K562 (cell line): Measurements from ENCODE around the gene EHBP1L1. TPM values are rescaled to one million over a fixed set of nuclear protein-coding genes. Genes with fewer than 3 reads are reported as not detected.

Source experiments
- ATAC-seq: fragments of 200-7000 bp; cut with Tn5 transposase; 3 replicates; pipeline ENCODE4 v1.9.1; 2020; ENCODE audit warnings: moderate library complexity
- BruUV-seq: library from RNA; stranded (reverse); fragments of 400-500 nt; replicated peaks from 2 replicates; lab custom pipeline; 2021; lab: Mats Ljungman, UMichigan
- CTCF ChIA-PET: fragments of 300-600 bp; formaldehyde crosslinking; extraction: SDS; loops from one replicate; lab custom pipeline; 2021; ENCODE audit warnings: low intra/inter-chr PET ratio; lab: Yijun Ruan, JAX
- POLR2A ChIA-PET: fragments of 300-600, 350-650 bp; sonication (Branson Sonifier 250); formaldehyde crosslinking; extraction: SDS; loops from one replicate; lab custom pipeline; 2021; ENCODE audit warnings: antibody characterized with exemption, inconsistent platforms; lab: Yijun Ruan, JAX
- DNase-seq, 4 experiments: peaks; one replicate each; pipeline versions ENCODE4 v3.0.0 to v3.0.0-alpha.2; 2011 to 2018; ENCODE audit warnings: low spot score in 3 of 4, mixed read lengths in 3 of 4; ENCODE audit errors: extremely low read depth in 1 of 4
- FAIRE-seq: peaks from 2 replicates; lab custom pipeline; 2011; peaks lifted over from hg19 to GRCh38; lab: Jason Lieb, UNC
- H2AFZ ChIP-seq: 2 replicates; pipeline ENCODE4 v1.6.0; 2011; ENCODE audit warnings: low read depth, low read length, control low read depth, inconsistent platforms
- H3K27ac ChIP-seq: fragments of 200-600 bp; 3 replicates; pipeline ENCODE4 v1.8.0; 2011; ENCODE audit warnings: low read depth, mild to moderate bottlenecking, control low read depth, inconsistent platforms, low read length, moderate library complexity, mixed read lengths; ENCODE audit errors: extremely low read depth
- H3K27me3 ChIP-seq, 2 experiments: fragments of 300-600 bp in 1 of 2; 2 replicates in 1 of 2; 3 replicates in 1 of 2; pipeline versions ENCODE4 v1.6.0 to v1.8.0; 2011; ENCODE audit warnings: inconsistent platforms in 2 of 2, low read length in 2 of 2, mild to moderate bottlenecking in 1 of 2, mixed read lengths in 1 of 2, moderate library complexity in 1 of 2; ENCODE audit not compliant: control insufficient read depth in 2 of 2, insufficient read depth in 2 of 2
- H3K36me3 ChIP-seq: fragments of 300-600 bp; 3 replicates; pipeline ENCODE4 v1.8.0; 2011; ENCODE audit warnings: mild to moderate bottlenecking, low read length, inconsistent platforms; ENCODE audit not compliant: control insufficient read depth, insufficient read depth
- H3K4me1 ChIP-seq, 2 experiments: fragments of 200-600 bp in 1 of 2; replicated peaks in 1 of 2; 2 replicates in 1 of 2; 3 replicates in 1 of 2; pipeline versions ENCODE4 v1.5.1 to v1.8.0; 2011; ENCODE audit warnings: inconsistent platforms in 2 of 2, low read length in 2 of 2, mild to moderate bottlenecking in 1 of 2, mixed read lengths in 1 of 2, moderate library complexity in 1 of 2; ENCODE audit not compliant: control insufficient read depth in 2 of 2, insufficient read depth in 2 of 2
- H3K4me2 ChIP-seq: 2 replicates; pipeline ENCODE4 v1.6.1; 2011; ENCODE audit warnings: low read length, control low read depth, inconsistent platforms, mixed read lengths; ENCODE audit not compliant: insufficient read depth
- H3K4me3 ChIP-seq: fragments of 200-600 bp; sonication (generic), shearing (Covaris generic); 2 replicates; pipeline ENCODE4 v1.5.1; 2016; ENCODE audit warnings: control low read depth, inconsistent platforms
- H3K79me2 ChIP-seq: fragments of 200-600 bp; 3 replicates; pipeline ENCODE4 v1.8.0; 2011; ENCODE audit warnings: low read length, inconsistent platforms; ENCODE audit not compliant: control insufficient read depth, insufficient read depth
- H3K9ac ChIP-seq, 2 experiments: 2 replicates each; pipeline versions ENCODE4 v1.6.0 to v1.6.1; 2011; ENCODE audit warnings: low read depth in 2 of 2, low read length in 2 of 2, control low read depth in 1 of 2, inconsistent platforms in 1 of 2, mild to moderate bottlenecking in 1 of 2, mixed read lengths in 1 of 2; ENCODE audit not compliant: insufficient read depth in 1 of 2
- H3K9me1 ChIP-seq: one replicate; pipeline ENCODE4 v1.6.0; 2011; ENCODE audit warnings: inconsistent platforms, mild to moderate bottlenecking, low read length, moderate library complexity; ENCODE audit not compliant: control insufficient read depth, insufficient read depth
- H3K9me3 ChIP-seq: replicated peaks from 2 replicates; pipeline ENCODE4 v1.5.1; 2011; ENCODE audit warnings: low read depth, low read length, inconsistent platforms; ENCODE audit not compliant: control insufficient read depth, insufficient read depth
- H4K20me1 ChIP-seq: replicated peaks from 2 replicates; pipeline ENCODE4 v1.6.1; 2011; ENCODE audit warnings: low read length, inconsistent platforms, mixed read lengths; ENCODE audit not compliant: control insufficient read depth, insufficient read depth
- WGBS: fragments of 100-300 bp; shearing (Covaris generic); methylation state at CpG from one replicate; pipeline ENCODE4 v1.1.6; 2016; ENCODE audit warnings: low coverage, mixed read lengths; ENCODE audit not compliant: insufficient coverage; ENCODE audit errors: missing lambda C conversion rate; 5-methylcytosine and 5-hydroxymethylcytosine counted together
- in situ Hi-C: fragments of 300-500 bp; cut with MboI; formaldehyde crosslinking; loops from 4 replicates; pipeline ENCODE4 v1.15.0; 2018; ENCODE audit warnings: inconsistent platforms, mixed read lengths
- intact Hi-C: fragments of 100-400 bp; cut with micrococcal nuclease; formaldehyde crosslinking; loops from 2 replicates; pipeline ENCODE4 v1.14.2; 2022
- polyA plus RNA-seq, 8 experiments: library from polyadenylated mRNA; depleted of rRNA in 4 of 8; stranded (reverse) in 5 of 8; unstranded in 3 of 8; fragments of >200 nt; fragmentation: Nextera tagmentation in 2 of 8; fragmentation: Illumina TruSeq in 1 of 8; extraction: Ambion mirVana in 2 of 8; extraction: Trizol in 1 of 8; gene quantifications; 2 replicates each; pipeline versions ENCODE4 v1.2.1 to v1.2.3, GENCODE V29; 2011 to 2014; ENCODE audit warnings: inconsistent platforms in 1 of 8, missing spikeins in 1 of 8
- total RNA-seq, 7 experiments: library from RNA; depleted of rRNA in 6 of 7; stranded (reverse); fragments of >200 nt in 6 of 7; fragmentation: Illumina TruSeq in 2 of 7; extraction: Trizol in 2 of 7; gene quantifications; 2 replicates each; pipeline versions ENCODE4 v1.2.1 to v1.2.3, GENCODE V29; 2011 to 2021; ENCODE audit warnings: low replicate concordance in 1 of 7
- TF ChIP-seq, protein P1 (sequence below): fragments of 450-650 bp; IDR thresholded peaks from 2 replicates; pipeline ENCODE4 v1.6.1; 2016; ENCODE audit warnings: low read depth

Gene EHBP1L1
- total and polyA plus RNA-seq, 9 of the 15 experiments (the other 6 are each of a cell fraction or from before 2014, with no cell fraction given): 0.03 to 87.1 (median 26.3) TPM

DNA sequence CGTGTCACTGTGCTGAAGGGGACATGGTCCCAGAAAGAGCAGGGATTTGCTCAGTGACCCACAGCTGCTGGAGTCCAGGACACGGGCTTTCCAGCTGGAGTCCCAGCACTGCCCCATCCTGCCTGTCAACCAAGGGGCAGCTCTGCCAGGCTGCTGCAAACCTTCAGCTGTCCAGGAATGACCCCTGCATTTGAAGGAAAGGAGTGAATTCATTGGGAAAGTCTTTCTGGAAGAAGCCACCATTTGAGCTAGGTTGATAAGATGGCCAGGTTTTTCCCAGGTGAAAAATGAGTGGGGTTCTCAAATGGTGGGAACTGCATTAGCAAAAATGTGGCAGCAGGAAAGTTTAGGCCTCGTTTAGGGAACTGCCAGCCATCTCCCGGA, 10.4 kb downstream of the EHBP1L1 start:
- no peak for ATAC-seq
- 92% methylated on average over 4 of the region's 4 CpGs for WGBS
- Histone ChIP-seq H3K4me1 (peaks cover 16 to 63% of the 10 kb centered on the region in 2 experiments), H3K4me3 (no peak overlapping the region), H3K9me3 (no peaks in the 10 kb centered on the region), H3K9ac (peak overlapping the region in 1 of 2 experiments; percentile 55; a peak in 1 of 4 replicates), H4K20me1 (0 out of 2 replicates have a peak, but pooled peaks cover 4% of the 10 kb centered on the region), H3K4me2 (no peak overlapping the region), H3K9me1 (peaks cover 4% of the 10 kb centered on the region), H3K27me3 (no peaks in the 10 kb centered on the region), H3K79me2 (peaks cover 3% of the 10 kb centered on the region; the same call in 1 of the 3 replicates), H3K36me3 (peaks cover 66% of the 10 kb centered on the region; the same call in 2 of the 3 replicates), H2AFZ (no peak overlapping the region), H3K27ac (no peak overlapping the region)
- POLR2A ChIA-PET: interaction anchor here (0.6 to 2.8 kb wide), 9 partner anchors 7 to 305 kb away, joined by 3 to 11 read pairs (median 5); partner anchors contain the start of genes FAM89B, KCNK7, NEAT1 and ZNRD2
- in situ Hi-C loops (no loop called here), intact Hi-C loops (loop anchor here (5.0 kb wide), 1 partner anchor 44 kb away; no protein-coding TSS in a partner anchor)
- BruUV-seq: no TSS peak
- FAIRE-seq: no peak
- CTCF ChIA-PET: interaction anchor here (0.7 kb wide), 1 partner anchor 264 kb away, joined by 3 read pairs; no protein-coding TSS in a partner anchor
- no peak for DNase-seq
- TF ChIP-seq, protein P1, sequence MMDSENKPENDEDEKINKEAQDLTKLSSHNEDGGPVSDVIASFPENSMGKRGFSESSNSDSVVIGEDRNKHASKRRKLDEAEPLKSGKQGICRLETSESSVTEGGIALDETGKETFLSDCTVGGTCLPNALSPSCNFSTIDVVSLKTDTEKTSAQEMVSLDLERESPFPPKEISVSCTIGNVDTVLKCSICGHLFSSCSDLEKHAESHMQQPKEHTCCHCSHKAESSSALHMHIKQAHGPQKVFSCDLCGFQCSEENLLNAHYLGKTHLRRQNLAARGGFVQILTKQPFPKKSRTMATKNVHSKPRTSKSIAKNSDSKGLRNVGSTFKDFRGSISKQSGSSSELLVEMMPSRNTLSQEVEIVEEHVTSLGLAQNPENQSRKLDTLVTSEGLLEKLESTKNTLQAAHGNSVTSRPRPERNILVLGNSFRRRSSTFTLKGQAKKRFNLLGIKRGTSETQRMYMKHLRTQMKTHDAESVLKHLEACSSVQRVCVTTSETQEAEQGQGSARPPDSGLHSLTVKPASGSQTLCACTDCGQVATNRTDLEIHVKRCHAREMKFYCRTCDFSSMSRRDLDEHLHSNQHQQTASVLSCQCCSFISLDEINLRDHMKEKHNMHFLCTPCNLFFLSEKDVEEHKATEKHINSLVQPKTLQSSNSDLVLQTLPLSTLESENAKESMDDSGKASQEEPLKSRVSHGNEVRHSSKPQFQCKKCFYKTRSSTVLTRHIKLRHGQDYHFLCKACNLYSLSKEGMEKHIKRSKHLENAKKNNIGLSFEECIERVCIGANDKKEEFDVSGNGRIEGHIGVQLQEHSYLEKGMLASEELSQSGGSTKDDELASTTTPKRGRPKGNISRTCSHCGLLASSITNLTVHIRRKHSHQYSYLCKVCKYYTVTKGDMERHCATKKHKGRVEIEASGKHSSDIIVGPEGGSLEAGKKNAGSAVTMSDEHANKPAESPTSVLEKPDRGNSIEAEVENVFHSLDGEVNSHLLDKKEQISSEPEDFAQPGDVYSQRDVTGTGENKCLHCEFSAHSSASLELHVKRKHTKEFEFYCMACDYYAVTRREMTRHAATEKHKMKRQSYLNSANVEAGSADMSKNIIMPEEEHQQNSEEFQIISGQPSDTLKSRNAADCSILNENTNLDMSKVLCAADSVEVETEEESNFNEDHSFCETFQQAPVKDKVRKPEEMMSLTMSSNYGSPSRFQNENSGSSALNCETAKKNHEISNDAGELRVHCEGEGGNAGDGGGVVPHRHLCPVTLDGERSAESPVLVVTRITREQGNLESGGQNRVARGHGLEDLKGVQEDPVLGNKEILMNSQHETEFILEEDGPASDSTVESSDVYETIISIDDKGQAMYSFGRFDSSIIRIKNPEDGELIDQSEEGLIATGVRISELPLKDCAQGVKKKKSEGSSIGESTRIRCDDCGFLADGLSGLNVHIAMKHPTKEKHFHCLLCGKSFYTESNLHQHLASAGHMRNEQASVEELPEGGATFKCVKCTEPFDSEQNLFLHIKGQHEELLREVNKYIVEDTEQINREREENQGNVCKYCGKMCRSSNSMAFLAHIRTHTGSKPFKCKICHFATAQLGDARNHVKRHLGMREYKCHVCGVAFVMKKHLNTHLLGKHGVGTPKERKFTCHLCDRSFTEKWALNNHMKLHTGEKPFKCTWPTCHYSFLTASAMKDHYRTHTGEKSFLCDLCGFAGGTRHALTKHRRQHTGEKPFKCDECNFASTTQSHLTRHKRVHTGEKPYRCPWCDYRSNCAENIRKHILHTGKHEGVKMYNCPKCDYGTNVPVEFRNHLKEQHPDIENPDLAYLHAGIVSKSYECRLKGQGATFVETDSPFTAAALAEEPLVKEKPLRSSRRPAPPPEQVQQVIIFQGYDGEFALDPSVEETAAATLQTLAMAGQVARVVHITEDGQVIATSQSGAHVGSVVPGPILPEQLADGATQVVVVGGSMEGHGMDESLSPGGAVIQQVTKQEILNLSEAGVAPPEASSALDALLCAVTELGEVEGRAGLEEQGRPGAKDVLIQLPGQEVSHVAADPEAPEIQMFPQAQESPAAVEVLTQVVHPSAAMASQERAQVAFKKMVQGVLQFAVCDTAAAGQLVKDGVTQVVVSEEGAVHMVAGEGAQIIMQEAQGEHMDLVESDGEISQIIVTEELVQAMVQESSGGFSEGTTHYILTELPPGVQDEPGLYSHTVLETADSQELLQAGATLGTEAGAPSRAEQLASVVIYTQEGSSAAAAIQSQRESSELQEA: no peak
